K562 (cell line): ENCODE results near the gene LGALS7.
"Not testable (repeated sequence)": the region's sequence is repeated elsewhere in the genome, so short reads cannot be mapped to it uniquely, and the experiment has no call there.

ENCODE experiments used
- CTCF ChIP-seq, 3 experiments: IDR thresholded peaks in 2 of 3; conservative IDR thresholded peaks in 1 of 3; 2 replicates each; pipeline ENCODE4 v1.5.1; 2011 to 2012; ENCODE audit warnings: low read length in 3 of 3, mild to moderate bottlenecking in 3 of 3, control low read depth in 2 of 3, improper control_type of control experiment in 1 of 3, inconsistent platforms in 1 of 3, low read depth in 1 of 3, mixed read lengths in 1 of 3, moderate library complexity in 1 of 3; ENCODE audit not compliant: insufficient read depth in 2 of 3
- PHF8 ChIP-seq: fragments of 200-600 bp; sonication (generic); IDR thresholded peaks from 2 replicates; pipeline ENCODE4 v1.6.1; 2012; ENCODE audit warnings: mixed run types, mild to moderate bottlenecking, inconsistent platforms, low read length, moderate library complexity, borderline replicate concordance
- POLR2A ChIP-seq: fragments of 450-650 bp; conservative IDR thresholded peaks from 2 replicates; pipeline ENCODE4 v1.6.1; 2016
- RCOR1 ChIP-seq, 2 experiments: IDR thresholded peaks; 2 replicates each; pipeline ENCODE4 v1.6.1; 2012; ENCODE audit warnings: low read depth in 2 of 2, low read length in 2 of 2, borderline replicate concordance in 1 of 2, improper control_type of control experiment in 1 of 2
- SRSF3 ChIP-seq: fragments of 200-400 bp; formaldehyde crosslinking; IDR thresholded peaks from 2 replicates; pipeline ENCODE4 v1.6.1; 2016; ENCODE audit warnings: mild to moderate bottlenecking, low read length, moderate library complexity; ENCODE audit not compliant: insufficient read depth
- TF ChIP-seq, protein P1 (sequence below): sonication (generic); formaldehyde crosslinking; IDR thresholded peaks from 2 replicates; pipeline ENCODE4 v1.8.1; 2022; ENCODE audit warnings: missing genetic modification reagents
- TF ChIP-seq, protein P2 (sequence below): fragments of 250-450 bp; sonication (Bioruptor Pico); IDR thresholded peaks from 2 replicates; pipeline ENCODE4 v1.8.0; 2021; ENCODE audit warnings: mild to moderate bottlenecking, moderate library complexity

DNA sequence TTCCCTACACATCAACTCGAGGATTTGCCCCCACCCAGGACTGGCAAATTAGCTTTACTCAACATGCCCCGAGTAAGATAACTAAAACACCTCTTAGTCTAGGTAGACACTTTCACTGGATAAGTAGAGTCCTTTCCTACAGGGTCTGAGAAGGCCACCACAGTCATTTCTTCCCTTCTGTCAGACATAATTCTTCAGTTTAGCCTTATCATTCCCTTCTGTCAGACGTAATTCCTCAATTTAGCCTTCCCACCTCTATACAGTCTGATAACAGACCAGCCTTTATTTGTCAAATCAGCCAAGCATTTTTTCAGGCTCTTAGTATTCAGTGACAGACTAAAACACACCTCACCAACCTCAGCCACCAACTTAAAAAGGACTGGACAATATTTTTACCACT lies 19.5 kb downstream of the LGALS7 start:
- not testable (repeated sequence) for TF ChIP-seq RCOR1 (IDR thresholded peaks at IDR 0.05; ENCODE audit: borderline replicate concordance in 1 of 2, low read depth in 2 of 2, low read length in 2 of 2); POLR2A; SRSF3; CTCF (IDR thresholded peaks at IDR 0.05 in 2 of 3, conservative IDR thresholded peaks at IDR 0.05 in 1 of 3; ENCODE audit: insufficient read depth in 2 of 3, low read depth in 1 of 3, low read length in 3 of 3); PHF8
- TF ChIP-seq, protein P1, sequence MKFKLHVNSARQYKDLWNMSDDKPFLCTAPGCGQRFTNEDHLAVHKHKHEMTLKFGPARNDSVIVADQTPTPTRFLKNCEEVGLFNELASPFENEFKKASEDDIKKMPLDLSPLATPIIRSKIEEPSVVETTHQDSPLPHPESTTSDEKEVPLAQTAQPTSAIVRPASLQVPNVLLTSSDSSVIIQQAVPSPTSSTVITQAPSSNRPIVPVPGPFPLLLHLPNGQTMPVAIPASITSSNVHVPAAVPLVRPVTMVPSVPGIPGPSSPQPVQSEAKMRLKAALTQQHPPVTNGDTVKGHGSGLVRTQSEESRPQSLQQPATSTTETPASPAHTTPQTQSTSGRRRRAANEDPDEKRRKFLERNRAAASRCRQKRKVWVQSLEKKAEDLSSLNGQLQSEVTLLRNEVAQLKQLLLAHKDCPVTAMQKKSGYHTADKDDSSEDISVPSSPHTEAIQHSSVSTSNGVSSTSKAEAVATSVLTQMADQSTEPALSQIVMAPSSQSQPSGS, result not testable (repeated sequence)
- TF ChIP-seq, protein P2, sequence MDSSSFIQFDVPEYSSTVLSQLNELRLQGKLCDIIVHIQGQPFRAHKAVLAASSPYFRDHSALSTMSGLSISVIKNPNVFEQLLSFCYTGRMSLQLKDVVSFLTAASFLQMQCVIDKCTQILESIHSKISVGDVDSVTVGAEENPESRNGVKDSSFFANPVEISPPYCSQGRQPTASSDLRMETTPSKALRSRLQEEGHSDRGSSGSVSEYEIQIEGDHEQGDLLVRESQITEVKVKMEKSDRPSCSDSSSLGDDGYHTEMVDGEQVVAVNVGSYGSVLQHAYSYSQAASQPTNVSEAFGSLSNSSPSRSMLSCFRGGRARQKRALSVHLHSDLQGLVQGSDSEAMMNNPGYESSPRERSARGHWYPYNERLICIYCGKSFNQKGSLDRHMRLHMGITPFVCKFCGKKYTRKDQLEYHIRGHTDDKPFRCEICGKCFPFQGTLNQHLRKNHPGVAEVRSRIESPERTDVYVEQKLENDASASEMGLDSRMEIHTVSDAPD (CRISPR knock-in tag), result not testable (repeated sequence)
